ENCODE results near the gene SARNP. TPM values are rescaled to one million over a fixed set of nuclear protein-coding genes. Genes with fewer than 3 reads are reported as not detected.
A peak's percentile ranks its signal among the peaks of the same experiment; 100 is the strongest.
"Not testable (repeated sequence)": the region's sequence is repeated elsewhere in the genome, so short reads cannot be mapped to it uniquely, and the experiment has no call there.

SARNP gene, protein sequence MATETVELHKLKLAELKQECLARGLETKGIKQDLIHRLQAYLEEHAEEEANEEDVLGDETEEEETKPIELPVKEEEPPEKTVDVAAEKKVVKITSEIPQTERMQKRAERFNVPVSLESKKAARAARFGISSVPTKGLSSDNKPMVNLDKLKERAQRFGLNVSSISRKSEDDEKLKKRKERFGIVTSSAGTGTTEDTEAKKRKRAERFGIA
- 85.7 and 91.0 TPM in 2 replicates for total RNA-seq
- long read RNA-seq, transcript SARNP-201 (11 exons, 926 nt) = major isoform, 47 of 66 reads
- long read RNA-seq, partial matches to known transcripts = 2 of 66 reads
- long read RNA-seq, other reads (novel, unspliced or antisense) = 11 of 66 reads

DNA sequence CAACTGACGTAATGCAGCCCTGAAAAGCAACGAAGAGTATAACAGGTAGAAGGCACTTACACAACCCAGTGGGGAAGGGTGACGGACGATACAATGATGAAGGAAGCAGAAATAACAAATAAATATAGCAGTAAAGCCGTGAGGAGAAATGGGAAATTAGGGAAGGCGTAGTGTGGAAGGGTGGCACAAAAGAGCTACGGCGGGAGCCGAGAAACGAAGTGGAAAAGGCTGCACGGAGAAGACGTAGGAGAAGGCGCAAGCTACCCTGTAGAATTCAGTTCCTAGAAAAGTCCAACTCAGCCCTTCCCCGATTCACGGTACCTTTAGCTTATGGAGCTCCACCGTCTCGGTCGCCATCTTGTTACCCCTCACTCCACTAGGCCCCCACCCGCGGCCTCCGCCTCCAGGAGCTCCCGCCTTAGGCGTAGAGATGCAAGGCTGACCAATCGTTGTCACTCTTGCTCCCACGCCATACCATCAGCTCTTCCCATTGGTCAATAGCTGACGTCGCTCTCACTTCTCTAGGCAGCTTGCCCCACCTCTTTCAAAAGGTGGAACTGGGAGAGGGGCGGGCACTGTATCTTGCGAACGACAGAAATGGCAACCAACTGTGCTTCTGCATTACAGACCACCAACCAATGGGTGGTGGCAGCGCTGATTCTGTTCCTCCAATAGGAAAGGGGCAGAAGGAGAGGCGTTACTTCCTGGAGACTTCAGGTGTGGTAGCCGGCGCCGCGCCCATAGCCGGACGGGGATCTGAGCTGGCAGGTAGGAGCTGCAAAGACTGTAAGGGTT, at the start of gene SARNP, which contains the start of gene ORMDL2:
Gene SARNP (minus strand): TSS at position 380 of the 795 bp plus-strand sequence. CDS start 23 bp downstream, at position 357.
Gene ORMDL2 (plus strand): TSS at position 697 of the 795 bp plus-strand sequence. CDS start 959 bp downstream, outside the sequence.
- Mint-ChIP-seq H3K4me1 (ENCODE audit: low read depth) (peaks cover 21% of the 10 kb centered on the region), H3K27me3 (no peaks in the 10 kb centered on the region), H3K9me3 (ENCODE audit: low read depth) (no peaks in the 10 kb centered on the region), H3K4me3 (ENCODE audit: low read depth) (no peak within 1 kb of the TSS), H3K27ac (no peak within 1 kb of the TSS), H3K36me3 (ENCODE audit: insufficient read depth) (peaks cover 17% of the 10 kb centered on the region)
- TF ChIP-seq, protein P1, sequence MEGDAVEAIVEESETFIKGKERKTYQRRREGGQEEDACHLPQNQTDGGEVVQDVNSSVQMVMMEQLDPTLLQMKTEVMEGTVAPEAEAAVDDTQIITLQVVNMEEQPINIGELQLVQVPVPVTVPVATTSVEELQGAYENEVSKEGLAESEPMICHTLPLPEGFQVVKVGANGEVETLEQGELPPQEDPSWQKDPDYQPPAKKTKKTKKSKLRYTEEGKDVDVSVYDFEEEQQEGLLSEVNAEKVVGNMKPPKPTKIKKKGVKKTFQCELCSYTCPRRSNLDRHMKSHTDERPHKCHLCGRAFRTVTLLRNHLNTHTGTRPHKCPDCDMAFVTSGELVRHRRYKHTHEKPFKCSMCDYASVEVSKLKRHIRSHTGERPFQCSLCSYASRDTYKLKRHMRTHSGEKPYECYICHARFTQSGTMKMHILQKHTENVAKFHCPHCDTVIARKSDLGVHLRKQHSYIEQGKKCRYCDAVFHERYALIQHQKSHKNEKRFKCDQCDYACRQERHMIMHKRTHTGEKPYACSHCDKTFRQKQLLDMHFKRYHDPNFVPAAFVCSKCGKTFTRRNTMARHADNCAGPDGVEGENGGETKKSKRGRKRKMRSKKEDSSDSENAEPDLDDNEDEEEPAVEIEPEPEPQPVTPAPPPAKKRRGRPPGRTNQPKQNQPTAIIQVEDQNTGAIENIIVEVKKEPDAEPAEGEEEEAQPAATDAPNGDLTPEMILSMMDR (IDR thresholded peaks at IDR 0.05; ENCODE audit: unreplicated experiment) = no peak
- peak; percentile 90 for DNase-seq (ENCODE audit: low spot score, unreplicated experiment)

DNA sequence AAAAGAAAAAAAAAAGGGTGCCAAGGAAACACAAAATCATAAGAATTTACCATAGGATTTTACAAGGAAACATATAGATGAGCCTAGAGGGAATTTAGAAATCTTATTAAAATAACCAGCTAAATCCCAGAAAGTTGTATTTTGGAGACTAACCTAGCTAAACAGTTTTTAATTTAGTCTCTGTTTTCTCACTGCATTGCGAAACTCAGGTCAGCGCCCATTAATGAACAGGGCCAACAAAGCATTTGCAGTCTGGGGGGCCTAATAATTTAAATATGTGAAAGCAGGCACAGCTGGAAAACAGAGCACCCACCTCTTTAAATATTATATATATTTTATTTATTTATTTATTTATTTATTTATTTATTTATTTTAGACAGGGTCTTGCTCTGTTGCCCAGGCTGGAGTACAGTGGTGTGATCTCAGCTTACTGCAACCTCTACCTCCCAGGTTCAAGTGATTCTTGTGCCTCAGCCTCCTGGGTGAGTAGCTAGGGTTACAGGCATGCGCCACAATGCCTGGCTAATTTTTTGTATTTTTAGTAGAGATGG, 49.0 kb upstream of the SARNP start:
- not testable (repeated sequence) for H3K4me1 Mint-ChIP-seq (ENCODE audit: low read depth); H3K9me3 Mint-ChIP-seq (ENCODE audit: low read depth); H3K27ac Mint-ChIP-seq; H3K27me3 Mint-ChIP-seq; H3K4me3 Mint-ChIP-seq (ENCODE audit: low read depth); H3K36me3 Mint-ChIP-seq (ENCODE audit: insufficient read depth); DNase-seq (ENCODE audit: low spot score, unreplicated experiment)

DNA sequence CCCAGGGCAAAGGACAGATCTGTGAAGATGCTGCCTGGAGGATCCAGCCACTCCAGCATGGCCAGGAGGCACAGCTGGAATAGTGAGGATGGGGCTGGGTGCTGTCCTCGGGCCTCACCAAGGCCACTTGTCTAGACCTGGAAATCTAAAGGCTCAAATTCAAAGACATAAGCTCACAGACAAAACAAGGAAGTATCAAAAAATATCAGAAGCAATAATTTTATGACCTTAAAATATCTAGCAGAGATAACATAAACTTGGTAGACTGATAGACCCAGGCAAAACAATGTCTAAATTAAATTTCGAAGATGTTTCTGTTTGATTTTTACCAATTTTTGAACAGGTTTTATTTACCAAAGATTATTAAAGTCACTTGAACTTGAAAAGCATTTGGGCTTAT, 47.8 kb upstream of the SARNP start:
- Mint-ChIP-seq H3K9me3 (ENCODE audit: low read depth) (peaks cover 3% of the 10 kb centered on the region), H3K4me3 (ENCODE audit: low read depth) (no peak overlapping the region), H3K27me3 (no peaks in the 10 kb centered on the region), H3K27ac (no peak overlapping the region), H3K36me3 (ENCODE audit: insufficient read depth) (no peaks in the 10 kb centered on the region), H3K4me1 (ENCODE audit: low read depth) (no peaks in the 10 kb centered on the region)
- TF ChIP-seq, protein P1 (IDR thresholded peaks at IDR 0.05; ENCODE audit: unreplicated experiment) = no peak
- no peak for DNase-seq (ENCODE audit: low spot score, unreplicated experiment)

DNA sequence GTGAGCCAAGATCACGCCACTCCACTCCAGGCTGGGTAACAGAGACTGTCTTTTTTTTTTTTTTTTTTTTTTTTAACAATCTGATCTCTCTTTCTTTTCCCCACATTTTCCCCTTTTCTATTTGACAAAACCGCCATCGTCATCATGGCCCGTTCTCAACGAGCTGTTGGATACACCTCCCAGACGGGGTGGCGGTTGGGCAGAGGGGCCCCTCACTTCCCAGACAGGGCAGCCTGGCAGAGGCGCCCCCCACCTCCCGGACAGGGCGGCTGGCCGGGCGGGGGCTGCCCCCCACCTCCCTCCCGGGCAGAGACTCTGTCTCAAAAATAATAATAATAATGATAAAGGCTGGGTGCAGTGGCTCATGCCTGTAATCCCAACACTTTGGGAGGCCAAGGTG, 45.4 kb upstream of the SARNP start:
- not testable (repeated sequence) for DNase-seq (ENCODE audit: low spot score, unreplicated experiment); H3K27me3 Mint-ChIP-seq; H3K36me3 Mint-ChIP-seq (ENCODE audit: insufficient read depth); H3K4me1 Mint-ChIP-seq (ENCODE audit: low read depth); H3K27ac Mint-ChIP-seq; H3K4me3 Mint-ChIP-seq (ENCODE audit: low read depth); H3K9me3 Mint-ChIP-seq (ENCODE audit: low read depth)

DNA sequence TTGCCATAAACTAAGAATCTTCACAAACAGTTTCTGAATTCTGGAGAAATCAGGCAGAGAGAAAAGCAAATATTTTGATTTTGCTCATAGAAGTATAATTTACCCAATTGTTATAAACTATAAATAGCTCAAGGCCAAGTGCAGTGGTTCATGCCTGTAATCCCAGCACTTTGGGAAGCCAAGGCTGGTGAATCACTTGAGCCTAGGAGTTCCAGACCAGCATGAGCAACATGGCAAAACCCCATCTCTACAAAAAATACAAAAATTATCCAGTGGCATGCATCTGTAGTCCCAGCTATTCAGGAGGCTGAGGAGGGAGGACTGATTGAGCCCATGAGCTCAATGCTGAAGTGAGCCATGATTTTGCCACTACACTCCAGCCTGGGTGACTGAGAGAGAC, 44.8 kb upstream of the SARNP start:
- no peak for DNase-seq (ENCODE audit: low spot score, unreplicated experiment)
- TF ChIP-seq, protein P1 (IDR thresholded peaks at IDR 0.05; ENCODE audit: unreplicated experiment) = no peak
- no peaks in the 10 kb centered on the region for H3K4me1 Mint-ChIP-seq (ENCODE audit: low read depth)
- no peaks in the 10 kb centered on the region for H3K27me3 Mint-ChIP-seq
- H3K36me3 Mint-ChIP-seq (ENCODE audit: insufficient read depth) = no peaks in the 10 kb centered on the region
- no peak overlapping the region for H3K27ac Mint-ChIP-seq
- no peak overlapping the region for H3K4me3 Mint-ChIP-seq (ENCODE audit: low read depth)
- H3K9me3 Mint-ChIP-seq (ENCODE audit: low read depth) = peaks cover 3% of the 10 kb centered on the region

DNA sequence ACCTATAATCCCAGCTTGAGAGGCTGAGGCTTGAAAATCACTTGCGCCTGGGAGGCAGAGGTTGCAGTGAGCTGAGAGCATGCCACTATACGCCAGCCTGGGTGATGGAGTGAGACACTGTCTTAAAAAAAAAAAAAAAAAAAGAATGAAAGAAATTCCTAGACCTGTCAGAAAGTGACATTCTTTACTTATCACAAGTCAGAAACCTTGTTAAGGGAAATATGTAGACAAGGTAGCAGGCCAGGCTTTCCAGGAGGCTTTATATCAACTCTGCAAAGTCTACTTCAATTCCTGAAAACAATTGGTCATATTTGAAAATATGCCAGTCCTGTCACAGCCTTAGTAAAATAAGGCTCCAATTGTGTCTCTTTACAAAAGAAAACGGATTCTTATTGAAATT, 44.3 kb upstream of the SARNP start:
- no peak for DNase-seq (ENCODE audit: low spot score, unreplicated experiment)
- Mint-ChIP-seq H3K9me3 (ENCODE audit: low read depth) (peaks cover 3% of the 10 kb centered on the region), H3K27ac (no peak overlapping the region), H3K36me3 (ENCODE audit: insufficient read depth) (no peaks in the 10 kb centered on the region), H3K27me3 (no peaks in the 10 kb centered on the region), H3K4me1 (ENCODE audit: low read depth) (no peaks in the 10 kb centered on the region), H3K4me3 (ENCODE audit: low read depth) (no peak overlapping the region)
- TF ChIP-seq, protein P1 (IDR thresholded peaks at IDR 0.05; ENCODE audit: unreplicated experiment) = no peak
